ENCODE data around the gene POLD4. TPM values are rescaled to one million over a fixed set of nuclear protein-coding genes. Genes with fewer than 3 reads are reported as not detected.

Gene POLD4
- total and polyA plus RNA-seq, 12 donors = 30.4 to 214 (median 43.5) TPM

- Histone ChIP-seq H3K9me3 (no peaks in the 10 kb centered on the region), H3K36me3 (peaks cover 0 to 5% (median 0%) of the 10 kb centered on the region in 9 donors), H3K27me3 (no peaks in the 10 kb centered on the region), H3K4me1 (peaks cover 28 to 74% (median 58%) of the 10 kb centered on the region in 9 donors), H3K27ac (peak overlapping the region; percentile 94 to 100 (median 99)), H3K4me3 (no peak overlapping the region)
- DNase-seq = no peak
- TF ChIP-seq, protein P1, sequence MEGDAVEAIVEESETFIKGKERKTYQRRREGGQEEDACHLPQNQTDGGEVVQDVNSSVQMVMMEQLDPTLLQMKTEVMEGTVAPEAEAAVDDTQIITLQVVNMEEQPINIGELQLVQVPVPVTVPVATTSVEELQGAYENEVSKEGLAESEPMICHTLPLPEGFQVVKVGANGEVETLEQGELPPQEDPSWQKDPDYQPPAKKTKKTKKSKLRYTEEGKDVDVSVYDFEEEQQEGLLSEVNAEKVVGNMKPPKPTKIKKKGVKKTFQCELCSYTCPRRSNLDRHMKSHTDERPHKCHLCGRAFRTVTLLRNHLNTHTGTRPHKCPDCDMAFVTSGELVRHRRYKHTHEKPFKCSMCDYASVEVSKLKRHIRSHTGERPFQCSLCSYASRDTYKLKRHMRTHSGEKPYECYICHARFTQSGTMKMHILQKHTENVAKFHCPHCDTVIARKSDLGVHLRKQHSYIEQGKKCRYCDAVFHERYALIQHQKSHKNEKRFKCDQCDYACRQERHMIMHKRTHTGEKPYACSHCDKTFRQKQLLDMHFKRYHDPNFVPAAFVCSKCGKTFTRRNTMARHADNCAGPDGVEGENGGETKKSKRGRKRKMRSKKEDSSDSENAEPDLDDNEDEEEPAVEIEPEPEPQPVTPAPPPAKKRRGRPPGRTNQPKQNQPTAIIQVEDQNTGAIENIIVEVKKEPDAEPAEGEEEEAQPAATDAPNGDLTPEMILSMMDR (IDR thresholded peaks at IDR 0.05) = no peak
- intact Hi-C loops (cut with DNase I) = loop anchor here in 6 of 10 donors (1.0 to 10.0 kb wide), 8 partner anchors 17 to 359 kb away; partner anchors contain the start of genes CDK2AP2 (in 1 of the 6), CLCF1 (in 1 of the 6), PITPNM1 (in 1 of the 6) and RPS6KB2 (in 1 of the 6)
- 87 to 95% methylated on average over 4 of the region's 4 CpGs for WGBS, 2 donors
- ATAC-seq = no peak
Observed at GRCh38 chr11:67355794-67356386, 2.5 kb upstream of the POLD4 start.

DNA sequence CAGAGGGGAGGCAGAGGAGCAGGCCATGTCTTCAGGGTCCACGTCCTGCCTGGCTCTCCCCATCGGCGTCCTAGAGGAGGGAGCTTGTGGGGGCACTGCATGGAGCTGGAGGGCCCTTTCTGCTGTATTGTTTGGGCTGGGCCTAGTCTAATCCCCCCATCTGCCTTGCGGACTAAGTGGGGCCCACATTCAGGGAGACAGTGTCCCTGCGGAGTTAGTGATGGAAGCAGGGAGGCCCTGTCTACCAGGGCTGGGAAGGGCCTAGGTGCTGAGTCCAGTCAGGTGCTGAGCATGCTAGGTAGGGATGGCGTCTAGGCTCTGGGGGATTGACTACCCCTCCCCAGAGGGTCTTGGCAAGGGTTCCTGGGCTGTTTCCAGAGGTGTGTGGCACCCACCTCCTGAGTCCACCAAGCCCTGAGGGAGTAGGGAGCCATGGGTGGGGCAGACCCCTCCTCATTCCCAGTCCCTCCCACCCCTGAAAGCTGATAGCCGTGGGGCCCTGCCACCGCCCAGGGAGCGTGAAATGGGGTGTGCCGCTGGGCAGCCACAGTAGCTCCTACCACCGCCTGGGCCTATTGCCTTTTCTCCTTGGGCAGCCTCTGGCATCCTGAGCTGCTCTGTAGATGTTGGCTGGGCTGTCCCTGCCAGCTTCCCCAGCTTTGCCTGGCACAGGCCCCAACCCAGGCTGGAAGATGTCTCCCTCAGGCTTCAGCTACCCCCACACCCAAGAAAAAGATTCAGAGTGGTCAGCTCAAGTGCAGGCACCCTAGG, 1.9 kb upstream of the POLD4 start:
- H3K36me3 ChIP-seq = peaks cover 0 to 5% (median 0%) of the 10 kb centered on the region in 9 donors
- no peaks in the 10 kb centered on the region for H3K27me3 ChIP-seq
- WGBS, 2 donors = 76 to 77% methylated on average over 11 of the region's 11 CpGs
- peaks cover 31 to 80% (median 61%) of the 10 kb centered on the region in 9 donors for H3K4me1 ChIP-seq
- intact Hi-C loops (cut with DNase I) = loop anchor here in 3 of 10 donors (1.0 to 10.0 kb wide), 4 partner anchors 28 to 360 kb away; partner anchors contain the start of genes CDK2AP2 (in 1 of the 3), PITPNM1 (in 1 of the 3) and RPS6KB2 (in 1 of the 3)
- H3K4me3 ChIP-seq = peak overlapping the region in 1 of 10 donors; percentile 62
- ATAC-seq = no peak
- no peaks in the 10 kb centered on the region for H3K9me3 ChIP-seq
- H3K27ac ChIP-seq = peak overlapping the region; percentile 94 to 100 (median 99)
- TF ChIP-seq, protein P1 (IDR thresholded peaks at IDR 0.05) = no peak
- no peak for DNase-seq

- TF ChIP-seq, protein P1 (IDR thresholded peaks at IDR 0.05) = peak in 2 of 9 donors; percentile 12 to 25
- Histone ChIP-seq H3K27ac (peak overlapping the region; percentile 94 to 100 (median 99)), H3K9me3 (no peaks in the 10 kb centered on the region), H3K4me3 (peak overlapping the region in 9 of 10 donors; percentile 62 to 97 (median 77)), H3K4me1 (peaks cover 31 to 89% (median 66%) of the 10 kb centered on the region in 9 donors), H3K27me3 (no peaks in the 10 kb centered on the region), H3K36me3 (peaks cover 0 to 5% (median 0%) of the 10 kb centered on the region in 9 donors)
- intact Hi-C loops (cut with DNase I) = loop anchor here in 4 of 10 donors (1.0 to 10.0 kb wide), 4 partner anchors 29 to 360 kb away; partner anchors contain the start of genes CDK2AP2 (in 3 of the 4), PITPNM1 (in 3 of the 4) and RPS6KB2 (in 1 of the 4)
- peak; percentile 57 to 79 for DNase-seq
- ATAC-seq = peak; percentile 5 to 59 (median 38)
- 19 to 28% methylated on average over 8 of the region's 8 CpGs for WGBS, 2 donors
Observed at GRCh38 chr11:67354075-67355022, 1.0 kb upstream of the POLD4 start.
